Liver (tissue), 9 donors: Measurements from ENCODE around the gene ITGB3. TPM values are rescaled to one million over a fixed set of nuclear protein-coding genes. Genes with fewer than 3 reads are reported as not detected.
A peak's percentile ranks its signal among the peaks of the same experiment; 100 is the strongest.
"Not testable (repeated sequence)": the region's sequence is repeated elsewhere in the genome, so short reads cannot be mapped to it uniquely, and the experiment has no call there.

Source experiments
- DNase-seq: peaks from one replicate; pipeline ENCODE4 v3.0.0-alpha.2; 2017; ENCODE audit warnings: low spot score
- H3K27ac ChIP-seq, 2 donors: one replicate each; pipeline ENCODE4 v1.7.0; 2013; ENCODE audit warnings: inconsistent platforms in 2 of 2, low read length in 2 of 2, control low read depth in 1 of 2, low read depth in 1 of 2, mild to moderate bottlenecking in 1 of 2
- H3K27me3 ChIP-seq, 4 donors: one replicate each; pipeline versions ENCODE4 v1.6.1 to v1.7.0; 2013; ENCODE audit warnings: low read length in 3 of 4, inconsistent platforms in 1 of 4, mild to moderate bottlenecking in 1 of 4, moderate library complexity in 1 of 4; ENCODE audit not compliant: control insufficient read depth in 4 of 4, insufficient read depth in 4 of 4
- H3K36me3 ChIP-seq, 4 donors: one replicate each; pipeline versions ENCODE4 v1.6.1 to v1.7.0; 2013; ENCODE audit warnings: low read length in 3 of 4, mild to moderate bottlenecking in 3 of 4, low read depth in 1 of 4, moderate library complexity in 1 of 4; ENCODE audit not compliant: control insufficient read depth in 4 of 4, insufficient read depth in 3 of 4
- H3K4me1 ChIP-seq, 4 donors: one replicate each; pipeline versions ENCODE4 v1.6.1 to v1.7.0; 2013; ENCODE audit warnings: low read length in 3 of 4, mild to moderate bottlenecking in 3 of 4, moderate library complexity in 1 of 4; ENCODE audit not compliant: control insufficient read depth in 4 of 4, insufficient read depth in 4 of 4
- H3K4me3 ChIP-seq, 3 donors: one replicate each; pipeline versions ENCODE4 v1.6.1 to v1.7.0; 2013; ENCODE audit warnings: low read length in 3 of 3, control low read depth in 1 of 3, low read depth in 1 of 3, mild to moderate bottlenecking in 1 of 3
- H3K9ac ChIP-seq, 2 donors: one replicate each; pipeline ENCODE4 v1.7.0; 2013; ENCODE audit warnings: low read length in 2 of 2, mild to moderate bottlenecking in 2 of 2, moderate library complexity in 2 of 2, control low read depth in 1 of 2, low read depth in 1 of 2
- H3K9me3 ChIP-seq, 4 donors: one replicate each; pipeline versions ENCODE4 v1.6.1 to v1.7.0; 2013; ENCODE audit warnings: low read length in 3 of 4; ENCODE audit not compliant: control insufficient read depth in 4 of 4
- ATF3 ChIP-seq: IDR thresholded peaks from 2 replicates; pipeline ENCODE4 v1.6.1; 2016; ENCODE audit warnings: antibody characterized with exemption
- EGR1 ChIP-seq, 2 donors: IDR thresholded peaks; 2 replicates each; pipeline ENCODE4 v1.6.1; 2016 to 2018; ENCODE audit warnings: antibody characterized with exemption in 2 of 2, low read depth in 2 of 2
- FOXA1 ChIP-seq: IDR thresholded peaks from 2 replicates; pipeline ENCODE4 v1.6.1; 2016; ENCODE audit warnings: antibody characterized with exemption
- GABPA ChIP-seq, 2 donors: IDR thresholded peaks in 1 of 2; conservative IDR thresholded peaks in 1 of 2; 2 replicates each; pipeline ENCODE4 v1.6.1; 2016; ENCODE audit warnings: antibody characterized with exemption in 2 of 2, mild to moderate bottlenecking in 1 of 2, moderate library complexity in 1 of 2
- HNF4A ChIP-seq, 2 donors: conservative IDR thresholded peaks; 2 replicates each; pipeline ENCODE4 v1.6.1; 2016; ENCODE audit warnings: antibody characterized with exemption in 2 of 2, mild to moderate bottlenecking in 2 of 2
- HNF4G ChIP-seq: IDR thresholded peaks from 2 replicates; pipeline ENCODE4 v1.6.1; 2016; ENCODE audit warnings: antibody characterized with exemption
- JUND ChIP-seq, 2 donors: IDR thresholded peaks; 2 replicates each; pipeline ENCODE4 v1.6.1; 2016; ENCODE audit warnings: antibody characterized with exemption in 2 of 2
- NR2F2 ChIP-seq: IDR thresholded peaks from 2 replicates; pipeline ENCODE4 v1.6.1; 2016; ENCODE audit warnings: antibody characterized with exemption
- RAD21 ChIP-seq, 2 donors: IDR thresholded peaks; 2 replicates each; pipeline ENCODE4 v1.6.1; 2016; ENCODE audit warnings: antibody characterized with exemption in 2 of 2, mild to moderate bottlenecking in 2 of 2
- REST ChIP-seq: IDR thresholded peaks from 2 replicates; pipeline ENCODE4 v1.6.1; 2016; ENCODE audit warnings: antibody characterized with exemption, mild to moderate bottlenecking
- SP1 ChIP-seq: IDR thresholded peaks from 2 replicates; pipeline ENCODE4 v1.6.1; 2018; ENCODE audit warnings: antibody characterized with exemption, mild to moderate bottlenecking
- YY1 ChIP-seq: IDR thresholded peaks from 2 replicates; pipeline ENCODE4 v1.6.1; 2016; ENCODE audit warnings: antibody characterized with exemption, mild to moderate bottlenecking
- ZBTB33 ChIP-seq: IDR thresholded peaks from 2 replicates; pipeline ENCODE4 v1.6.1; 2016; ENCODE audit warnings: antibody characterized with exemption
- WGBS: extraction: QIAGEN DNeasy Blood & Tissue Kit; methylation state at CpG from one replicate; pipeline ENCODE4 v1.1.7; 2013; 5-methylcytosine and 5-hydroxymethylcytosine counted together
- polyA plus RNA-seq, 2 donors: library from polyadenylated mRNA; stranded (reverse) in 1 of 2; unstranded in 1 of 2; fragments of 200-250 nt in 1 of 2; fragments of >200 nt in 1 of 2; fragmentation: Nextera tagmentation in 1 of 2; extraction: Ambion mirVana in 1 of 2; gene quantifications; one replicate each; pipeline versions ENCODE4 v1.2.1 to v1.2.3, GENCODE V29; 2013 to 2015
- total RNA-seq, 2 donors: library from RNA; depleted of rRNA; stranded (reverse); fragments of >200 nt; gene quantifications; one replicate each; pipeline ENCODE4 v1.2.3, GENCODE V29; 2014
- donor health status: healthy.
- donor health status: healthy.
- donor health status: healthy.
- donor health status: healthy.
- donor health status: healthy.

ITGB3 gene
- total and polyA plus RNA-seq, 4 donors = 0.47 to 33.4 (median 3.8) TPM

- TF ChIP-seq HNF4A (conservative IDR thresholded peaks at IDR 0.05) (peak; percentile 74 to 80), FOXA1 (peak; percentile 33), HNF4G (peak; percentile 18), ZBTB33 (no peak), NR2F2 (no peak), RAD21 (IDR thresholded peaks at IDR 0.05) (peak; percentile 25 to 37)
Observed at GRCh38 chr17:47267354-47267828, 13.8 kb downstream of the ITGB3 start (continued).

- 90% methylated on average over 3 of the region's 3 CpGs for WGBS
Observed at GRCh38 chr17:47268964-47269363, 15.3 kb downstream of the ITGB3 start.

DNA sequence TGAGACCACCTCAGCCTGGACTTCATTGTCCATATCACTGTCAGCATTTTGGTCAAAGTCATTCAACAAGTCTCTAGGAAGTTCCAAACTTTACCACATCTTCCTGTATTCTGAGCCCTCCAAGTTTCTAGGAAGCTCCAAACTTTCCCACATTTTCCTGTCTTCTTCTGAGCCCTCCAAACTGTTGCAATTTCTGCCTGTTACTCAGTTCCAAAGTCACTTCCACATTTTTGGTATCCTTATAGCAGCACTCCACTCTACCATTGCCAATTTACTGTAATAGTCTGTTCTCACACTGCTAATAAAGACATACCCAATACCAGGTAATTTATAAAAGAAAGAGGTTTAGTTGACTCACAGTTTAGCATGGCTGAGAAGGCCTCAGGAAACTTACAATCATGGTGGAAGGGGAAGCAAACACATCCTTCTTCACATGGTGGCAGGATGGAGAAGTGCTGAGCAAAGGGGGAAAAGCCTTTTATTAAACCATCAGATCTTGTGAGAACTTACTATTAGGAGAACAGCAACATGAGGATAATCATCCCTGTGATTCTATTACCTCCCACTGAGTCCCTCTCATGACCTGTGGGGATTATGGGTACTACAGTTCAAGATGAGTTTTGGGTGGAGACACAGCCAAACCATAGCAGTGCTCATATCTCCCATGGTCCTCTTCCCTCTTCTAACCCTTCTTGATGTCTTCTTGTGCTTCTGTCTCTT is 16.1 kb downstream of the ITGB3 start:
- H3K9me3 ChIP-seq, H3K4me3 ChIP-seq, H3K27me3 ChIP-seq, H3K36me3 ChIP-seq, DNase-seq, H3K27ac ChIP-seq, H3K9ac ChIP-seq: not testable (repeated sequence)
- peaks cover 14 to 26% (median 21%) of the 10 kb centered on the region in 4 donors for H3K4me1 ChIP-seq

More at GRCh38 chr17:47268964-47269363, 15.3 kb downstream of the ITGB3 start:
- H3K27me3 ChIP-seq, H3K27ac ChIP-seq, H3K4me3 ChIP-seq, DNase-seq, H3K36me3 ChIP-seq, H3K9me3 ChIP-seq, H3K9ac ChIP-seq: not testable (repeated sequence)
- peaks cover 14 to 26% (median 21%) of the 10 kb centered on the region in 4 donors for H3K4me1 ChIP-seq

- H3K27ac ChIP-seq = no peak overlapping the region
- peaks cover 12 to 36% (median 28%) of the 10 kb centered on the region in 4 donors for H3K4me1 ChIP-seq
- no peaks in the 10 kb centered on the region for H3K36me3 ChIP-seq
- no peak overlapping the region for H3K4me3 ChIP-seq
- no peak for DNase-seq
- WGBS = 93% methylated on average over 2 of the region's 2 CpGs
- H3K27me3 ChIP-seq = no peaks in the 10 kb centered on the region
- no peaks in the 10 kb centered on the region for H3K9me3 ChIP-seq
- no peak for TF ChIP-seq REST
- no peak for TF ChIP-seq SP1
- TF ChIP-seq YY1 = no peak
- no peak for TF ChIP-seq HNF4G
- TF ChIP-seq HNF4A (conservative IDR thresholded peaks at IDR 0.05) = no peak
- TF ChIP-seq EGR1 (IDR thresholded peaks at IDR 0.05; ENCODE audit: low read depth in 2 of 2) = no peak
- no peak for TF ChIP-seq JUND (IDR thresholded peaks at IDR 0.05)
- no peak for TF ChIP-seq ZBTB33
- no peak for TF ChIP-seq RAD21 (IDR thresholded peaks at IDR 0.05)
- TF ChIP-seq NR2F2 = no peak
- TF ChIP-seq GABPA (IDR thresholded peaks at IDR 0.05 in 1 of 2, conservative IDR thresholded peaks at IDR 0.05 in 1 of 2) = no peak
- TF ChIP-seq ATF3 = no peak
- TF ChIP-seq FOXA1 = no peak
- H3K9ac ChIP-seq = no peak overlapping the region
Observed at GRCh38 chr17:47270946-47271705, 17.5 kb downstream of the ITGB3 start.
